ENCODE results near the gene HIPK3.

GRCh38 chr11:33315822-33316221 lies 58.6 kb downstream of the HIPK3 start:
- TF ChIP-seq POLR2AphosphoS5 (IDR thresholded peaks at IDR 0.05): no peak
- TF ChIP-seq RAD21 (conservative IDR thresholded peaks at IDR 0.05): no peak

Data from neural cell (in vitro differentiated cells).